HG02623 (cell line): Measurements from ENCODE around the gene NPPA.

Experiments
- ATAC-seq: cut with Tn5 transposase; IDR thresholded peaks from one replicate; pipeline ENCODE4 v1.9.1; 2021; ENCODE audit warnings: moderate library complexity; ENCODE audit not compliant: unreplicated experiment

Gene NPPA

DNA sequence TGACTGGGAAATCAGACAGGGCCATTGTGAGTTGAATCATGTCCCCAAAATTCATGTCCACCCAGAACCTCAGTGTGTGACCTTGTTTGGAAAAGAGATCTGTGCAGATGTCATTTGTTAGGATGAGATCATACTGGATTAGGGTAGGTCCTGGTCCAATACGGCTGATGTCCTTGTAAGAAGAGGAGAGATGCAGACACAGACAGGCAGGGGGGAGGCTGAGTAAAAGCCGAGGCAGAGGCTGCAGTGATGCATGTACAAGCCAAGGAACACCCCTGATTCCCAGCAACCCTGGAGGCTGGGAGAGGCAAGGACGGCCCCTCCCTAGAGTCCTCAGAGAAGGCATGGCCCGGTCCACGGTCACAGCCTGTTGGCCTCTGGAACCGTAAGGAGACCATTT, 27.0 kb upstream of the NPPA start:
- no peak for ATAC-seq

GRCh38 chr1:11874258-11874562, 26.6 kb upstream of the NPPA start:
- ATAC-seq, result no peak

- ATAC-seq, result no peak
These were observed 26.0 kb upstream of the NPPA start for GRCh38 chr1:11873395-11874257.

DNA sequence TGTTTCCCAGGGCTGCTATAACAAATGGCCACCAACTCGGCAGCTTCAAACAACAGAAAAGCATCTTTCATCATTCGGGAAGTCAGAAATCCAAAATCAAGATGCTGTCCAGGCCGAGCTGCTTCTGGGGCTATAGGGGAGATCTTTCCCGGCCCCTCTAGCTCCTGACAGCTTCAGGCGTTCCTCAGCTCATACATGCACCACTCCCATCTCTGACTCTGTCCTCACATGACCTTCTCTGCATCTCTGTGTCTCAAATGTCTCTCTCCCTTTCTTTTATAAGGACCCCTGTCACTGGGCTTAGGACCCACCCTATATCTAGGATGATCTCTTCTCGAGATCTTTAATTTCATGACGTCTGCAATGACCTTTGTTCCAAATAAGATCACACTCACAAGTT, 25.0 kb upstream of the NPPA start:
- ATAC-seq, result no peak

DNA sequence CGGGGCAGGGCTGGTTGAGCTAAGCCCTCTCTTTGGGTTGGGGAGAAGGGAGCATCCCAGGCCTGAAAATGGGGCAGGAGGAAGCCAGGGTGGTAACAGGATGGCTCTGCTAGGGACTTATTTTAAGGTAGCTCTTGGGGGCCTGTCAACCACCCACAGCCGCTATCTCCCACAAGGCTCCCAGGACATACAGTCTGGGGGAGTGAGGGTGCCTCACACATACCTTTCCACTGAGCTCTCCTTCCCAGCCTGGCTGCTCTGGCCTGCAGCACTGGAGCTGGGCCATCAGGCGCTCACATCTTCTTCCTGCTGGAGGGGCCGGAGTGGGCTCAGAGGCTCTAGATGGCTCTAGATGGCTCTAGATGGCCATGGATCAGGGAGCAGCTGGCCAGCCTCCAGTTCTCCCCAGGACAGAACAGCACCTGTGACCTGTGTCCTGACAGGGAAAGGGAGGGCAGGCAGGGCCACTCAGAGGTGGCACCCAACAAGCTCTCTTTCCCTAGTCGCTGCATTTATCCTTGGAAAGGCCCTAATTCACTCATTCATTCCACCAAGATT, 22.1 kb upstream of the NPPA start:
- no peak for ATAC-seq

- ATAC-seq, result no peak
These were observed 21.5 kb upstream of the NPPA start for GRCh38 chr1:11869104-11869503.

DNA sequence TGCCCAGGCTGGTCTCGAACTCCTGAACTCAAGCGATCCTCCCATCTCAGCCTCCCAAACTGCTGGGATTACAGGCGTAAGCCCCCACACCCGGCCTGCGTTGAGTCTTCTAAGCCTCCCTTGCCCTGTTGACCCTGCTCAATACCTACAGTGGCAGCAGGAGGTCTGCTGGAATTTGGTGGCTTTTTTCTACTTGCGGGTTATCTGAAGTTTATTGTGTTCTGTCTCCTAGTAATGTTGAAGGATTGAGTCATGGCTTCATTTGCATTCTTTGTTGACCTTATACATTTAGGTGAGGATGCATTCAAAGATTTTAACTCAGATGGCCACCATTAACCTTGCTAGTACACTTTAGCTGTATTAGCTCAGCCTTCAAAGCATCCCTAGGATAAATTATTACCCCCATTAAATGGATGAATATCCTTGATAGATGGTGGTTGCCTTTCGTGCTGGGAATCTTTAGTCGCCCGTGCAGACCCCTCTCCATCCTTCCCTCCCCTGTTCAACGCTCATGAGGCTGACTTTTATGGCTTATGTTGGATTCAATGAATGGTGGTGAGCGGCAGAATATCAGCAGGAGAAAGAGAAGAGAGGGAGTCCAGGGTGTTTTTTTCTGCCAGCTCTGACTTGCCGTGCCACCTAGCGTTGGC, 20.9 kb upstream of the NPPA start:
- ATAC-seq, result no peak

GRCh38 chr1:11862890-11863289, 15.3 kb upstream of the NPPA start:
- no peak for ATAC-seq

DNA sequence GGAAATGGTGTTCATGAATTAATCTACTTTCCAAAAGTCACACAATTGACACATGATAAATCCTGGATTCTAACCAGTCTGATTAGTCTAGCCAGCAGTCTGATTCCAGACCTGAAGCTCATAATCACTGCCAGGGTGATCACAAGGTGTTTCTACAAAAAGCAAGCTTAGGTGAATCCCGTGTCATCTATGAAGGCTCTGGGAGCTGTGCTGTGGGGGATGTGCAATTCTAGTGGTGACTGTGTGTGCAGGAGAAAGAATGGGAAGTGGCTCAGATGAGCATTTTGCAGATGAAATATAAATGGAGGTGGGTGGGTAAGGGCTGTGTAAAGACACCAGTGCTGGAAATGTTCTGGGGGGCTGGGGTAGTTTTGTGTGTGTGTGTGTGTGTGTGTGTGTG, 13.0 kb upstream of the NPPA start:
- no peak for ATAC-seq

- no peak for ATAC-seq
These were observed 12.5 kb upstream of the NPPA start for GRCh38 chr1:11860083-11860482.

DNA sequence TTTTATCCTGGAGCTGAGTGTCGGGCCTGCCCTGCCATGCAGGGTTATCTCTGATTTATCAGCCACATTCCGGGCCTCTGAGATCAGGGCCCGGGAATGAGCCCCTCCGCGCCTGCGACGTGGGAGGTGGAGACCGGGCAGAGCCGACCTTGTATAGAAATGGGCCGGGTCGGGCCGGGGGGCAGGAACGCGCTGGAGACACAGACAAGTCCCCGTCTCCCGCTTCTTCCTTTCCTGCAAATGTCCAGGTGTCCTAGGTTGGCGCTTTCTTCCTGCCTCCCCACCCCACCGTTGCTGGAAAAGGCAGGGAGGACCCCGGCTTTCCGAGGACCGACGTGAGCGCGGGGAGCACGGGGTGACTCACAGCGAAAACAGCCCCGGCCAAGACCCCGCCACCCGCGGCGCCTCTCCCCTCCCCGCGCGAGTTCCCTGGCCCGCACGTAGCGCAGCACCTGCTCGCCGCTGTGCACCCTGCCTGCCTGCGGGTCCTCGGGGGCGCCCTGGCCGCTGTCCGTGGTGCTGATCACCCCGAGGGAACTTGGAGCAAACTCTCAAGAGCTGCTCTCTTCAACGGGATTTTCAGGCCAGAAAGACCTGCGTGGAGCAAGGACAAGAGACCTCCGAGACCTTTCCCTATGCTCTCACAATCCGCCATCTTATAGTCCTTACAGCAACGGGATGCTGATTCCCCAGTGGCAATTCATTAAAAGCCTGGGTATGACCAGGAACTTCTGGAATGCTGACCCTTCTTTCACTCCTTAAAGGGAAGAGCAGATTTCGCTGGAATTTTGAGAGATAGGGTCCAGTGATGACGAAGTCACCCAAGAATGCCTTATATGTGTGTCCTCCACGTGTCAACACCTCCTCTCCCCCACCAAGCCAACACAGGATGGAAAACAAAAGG, 11.6 kb upstream of the NPPA start:
- ATAC-seq, result no peak

DNA sequence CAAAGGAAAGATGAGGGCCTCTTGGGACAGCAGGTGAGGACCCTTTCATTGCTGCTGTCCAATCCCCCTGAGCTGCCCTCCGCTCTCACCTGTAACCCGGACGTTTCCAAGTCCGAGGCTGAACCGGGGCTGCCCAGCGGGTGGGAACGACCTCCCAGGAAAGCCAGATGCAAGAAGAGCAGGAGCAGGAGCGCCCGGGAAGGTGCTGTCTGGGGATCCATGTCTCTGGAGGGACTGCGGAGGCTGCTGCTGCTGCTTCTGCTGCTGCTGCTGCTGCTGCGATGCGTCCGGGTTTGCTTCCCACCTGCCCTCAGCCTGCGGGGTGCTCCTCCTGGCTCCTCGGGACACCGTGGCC, 11.0 kb upstream of the NPPA start, which contains the start of gene NPPB:
NPPB (minus strand) TSS at position 333 of the 355 bp plus-strand sequence; CDS start at position 221, 112 bp downstream.
- ATAC-seq, result no peak

DNA sequence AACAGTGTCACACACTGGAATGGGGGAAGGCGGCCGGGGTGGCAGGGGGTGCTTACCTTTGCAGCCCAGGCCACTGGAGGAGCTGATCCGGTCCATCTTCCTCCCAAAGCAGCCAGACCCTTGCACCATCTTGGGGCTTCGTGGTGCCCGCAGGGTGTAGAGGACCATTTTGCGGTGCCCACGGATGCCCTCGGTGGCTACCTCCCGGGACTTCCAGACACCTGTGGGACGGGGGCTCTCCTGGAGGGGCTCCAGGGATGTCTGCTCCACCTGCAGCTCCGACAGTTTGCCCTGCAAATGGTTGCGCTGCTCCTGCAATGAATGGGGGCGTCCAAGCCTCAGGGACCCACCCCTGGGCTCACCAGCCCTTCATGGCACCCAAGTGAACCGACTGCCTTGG, 10.6 kb upstream of the NPPA start:
- no peak for ATAC-seq

GRCh38 chr1:11857164-11857851, 9.7 kb upstream of the NPPA start:
- ATAC-seq, result no peak

DNA sequence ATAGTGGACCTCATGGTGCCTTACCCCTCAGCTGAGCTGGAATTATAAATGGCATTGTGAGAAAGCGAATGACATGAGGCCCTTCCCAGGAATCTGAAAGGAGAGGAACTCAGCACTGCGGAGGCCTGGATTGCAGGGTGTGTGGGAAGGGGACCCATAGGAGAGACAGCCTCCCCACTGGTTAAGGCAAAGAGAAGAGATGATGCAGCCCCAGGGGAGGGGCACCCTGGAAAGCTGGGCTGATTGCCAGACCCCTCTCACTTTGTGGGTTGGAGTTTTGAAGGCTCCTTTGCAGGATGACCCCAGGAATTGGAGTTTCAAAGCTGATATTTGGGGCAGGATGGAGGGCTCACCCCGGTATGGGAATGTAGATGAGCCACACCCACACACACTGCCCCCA, 9.1 kb upstream of the NPPA start:
- ATAC-seq, result no peak

DNA sequence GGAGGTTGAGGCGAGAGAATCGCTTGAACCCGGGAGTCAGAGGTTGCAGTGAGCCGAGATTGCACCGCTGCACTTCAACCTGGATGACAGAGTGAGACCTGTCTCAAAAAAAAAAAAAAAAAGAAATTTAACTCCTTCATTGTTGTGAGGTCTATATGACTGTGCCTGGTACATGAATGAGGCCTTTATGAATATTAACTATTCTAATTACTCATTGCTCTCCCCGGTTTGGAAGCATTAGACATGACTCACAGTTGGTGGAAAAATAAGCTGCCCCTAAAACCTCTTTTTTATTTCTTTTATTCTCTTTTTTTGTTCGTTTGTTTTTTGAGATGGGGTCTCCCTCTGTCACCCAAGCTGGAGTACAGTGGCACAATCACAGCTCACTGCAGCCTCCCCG, 7.8 kb upstream of the NPPA start:
- no peak for ATAC-seq

DNA sequence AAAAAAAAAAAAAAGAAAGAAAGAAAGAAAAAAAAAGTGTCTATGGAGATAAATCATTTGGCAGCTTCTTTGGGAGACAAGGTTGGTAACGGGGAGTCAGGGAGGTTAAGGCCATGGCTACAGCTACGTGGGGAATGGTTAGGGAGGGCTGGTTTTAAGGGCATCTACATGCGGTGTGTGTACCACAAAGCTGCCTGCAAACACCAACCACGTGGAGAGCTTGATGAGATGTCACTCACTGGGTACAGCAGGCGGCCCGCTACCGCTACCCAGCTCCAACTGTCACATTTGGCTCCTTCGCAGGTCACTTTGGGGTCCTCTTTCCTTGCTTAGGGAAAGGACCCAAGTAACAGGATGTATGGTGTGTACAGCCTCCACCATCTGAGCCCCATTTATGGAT, 6.9 kb upstream of the NPPA start:
- ATAC-seq, result no peak

- ATAC-seq, result no peak
These were observed 3.6 kb upstream of the NPPA start for GRCh38 chr1:11851180-11851579.

GRCh38 chr1:11850156-11850555, 2.6 kb upstream of the NPPA start:
- no peak for ATAC-seq

GRCh38 chr1:11848373-11848700, 754 bp upstream of the NPPA start:
- no peak for ATAC-seq
